ENCODE results near the gene RNF8. TPM values are rescaled to one million over a fixed set of nuclear protein-coding genes. Genes with fewer than 3 reads are reported as not detected.
"Not testable (repeated sequence)": the region's sequence is repeated elsewhere in the genome, so short reads cannot be mapped to it uniquely, and the experiment has no call there.

The RNF8 gene
- total RNA-seq, 1 donor from 2014 or later, result 18.7 TPM

DNA sequence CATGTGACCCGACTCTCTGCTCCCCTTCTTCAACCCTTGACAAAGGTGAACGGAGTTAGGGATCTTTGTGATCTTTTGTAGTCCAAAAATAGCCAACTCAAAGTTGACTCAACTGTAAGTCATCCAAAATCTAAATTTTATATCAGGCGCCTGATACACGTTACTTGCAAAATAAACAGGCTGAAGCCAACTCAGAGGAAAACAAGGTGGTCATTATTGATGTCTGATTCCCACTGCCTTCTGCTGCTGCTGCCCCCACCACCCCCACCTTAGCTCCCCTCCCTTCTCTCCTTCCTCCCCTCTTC is 13.2 kb upstream of the RNF8 start:
- DNase-seq, result no peak

GRCh38 chr6:37343248-37343647 is 10.5 kb upstream of the RNF8 start:
- TF ChIP-seq CTCF (IDR thresholded peaks at IDR 0.05), result no peak
- Mint-ChIP-seq H3K27me3 (peaks cover 4% of the 10 kb centered on the region), H3K4me3 (no peak overlapping the region), H3K4me1 (no peaks in the 10 kb centered on the region), H3K9me3 (peaks cover 3% of the 10 kb centered on the region), H3K27ac (no peak overlapping the region), H3K36me3 (ENCODE audit: low read depth) (no peaks in the 10 kb centered on the region)
- intact Hi-C loops (cut with micrococcal nuclease), result no loop called here
- CTCF ChIA-PET, result no interaction called here
- POLR2A ChIA-PET, result no interaction called here
- DNase-seq, result no peak
- ATAC-seq (ENCODE audit: low read depth), result no peak

More for the DNA sequence above, 13.2 kb upstream of the RNF8 start:
- H3K4me3 Mint-ChIP-seq, result no peak overlapping the region
- no peaks in the 10 kb centered on the region for H3K36me3 Mint-ChIP-seq (ENCODE audit: low read depth)
- ATAC-seq (ENCODE audit: low read depth), result no peak
- no peak overlapping the region for H3K27ac Mint-ChIP-seq
- H3K27me3 Mint-ChIP-seq, result no peaks in the 10 kb centered on the region
- intact Hi-C loops (cut with micrococcal nuclease), result no loop called here
- CTCF ChIA-PET, result no interaction called here
- no peaks in the 10 kb centered on the region for H3K4me1 Mint-ChIP-seq
- POLR2A ChIA-PET, result interaction anchor here (0.7 kb wide), 1 partner anchor 32 kb away, joined by 4 read pairs; no protein-coding TSS in a partner anchor
- H3K9me3 Mint-ChIP-seq, result no peaks in the 10 kb centered on the region
- TF ChIP-seq CTCF (IDR thresholded peaks at IDR 0.05), result no peak

GRCh38 chr6:37344308-37344707 is 9.5 kb upstream of the RNF8 start:
- no peak for DNase-seq
- Mint-ChIP-seq H3K27ac (no peak overlapping the region), H3K9me3 (peaks cover 3% of the 10 kb centered on the region), H3K36me3 (ENCODE audit: low read depth) (no peaks in the 10 kb centered on the region), H3K27me3 (peaks cover 4% of the 10 kb centered on the region), H3K4me1 (no peaks in the 10 kb centered on the region), H3K4me3 (no peak overlapping the region)
- ChIA-PET POLR2A (no interaction called here), CTCF (no interaction called here)
- TF ChIP-seq CTCF (IDR thresholded peaks at IDR 0.05), result no peak
- ATAC-seq (ENCODE audit: low read depth), result no peak
- intact Hi-C loops (cut with micrococcal nuclease), result no loop called here

- H3K4me3 Mint-ChIP-seq; POLR2A ChIA-PET; H3K27me3 Mint-ChIP-seq; intact Hi-C loops (cut with micrococcal nuclease); DNase-seq; H3K9me3 Mint-ChIP-seq; H3K36me3 Mint-ChIP-seq (ENCODE audit: low read depth); H3K4me1 Mint-ChIP-seq; H3K27ac Mint-ChIP-seq; ATAC-seq (ENCODE audit: low read depth); CTCF ChIA-PET: not testable (repeated sequence)
Observed at GRCh38 chr6:37345804-37346203, 8.0 kb upstream of the RNF8 start.

- Mint-ChIP-seq H3K4me3 (no peak overlapping the region), H3K4me1 (no peaks in the 10 kb centered on the region), H3K27ac (no peak overlapping the region), H3K27me3 (peaks cover 4% of the 10 kb centered on the region), H3K9me3 (peaks cover 3% of the 10 kb centered on the region), H3K36me3 (ENCODE audit: low read depth) (no peaks in the 10 kb centered on the region)
- ATAC-seq (ENCODE audit: low read depth) (no peak), DNase-seq (no peak)
- intact Hi-C loops (cut with micrococcal nuclease), result no loop called here
- CTCF ChIA-PET, result no interaction called here
- POLR2A ChIA-PET, result interaction anchor here (0.7 kb wide), 1 partner anchor 13 kb away, joined by 3 read pairs; no protein-coding TSS in a partner anchor
- no peak for TF ChIP-seq CTCF (IDR thresholded peaks at IDR 0.05)
Observed at GRCh38 chr6:37347177-37347576, 6.6 kb upstream of the RNF8 start.

- DNase-seq, result no peak
- POLR2A ChIA-PET, result no interaction called here
- ATAC-seq (ENCODE audit: low read depth), result no peak
- peaks cover 4% of the 10 kb centered on the region for H3K27me3 Mint-ChIP-seq
- no peak for TF ChIP-seq CTCF (IDR thresholded peaks at IDR 0.05)
- H3K4me1 Mint-ChIP-seq, result no peaks in the 10 kb centered on the region
- H3K27ac Mint-ChIP-seq, result no peak overlapping the region
- H3K4me3 Mint-ChIP-seq, result no peak overlapping the region
- peaks cover 3% of the 10 kb centered on the region for H3K9me3 Mint-ChIP-seq
- CTCF ChIA-PET, result no interaction called here
- intact Hi-C loops (cut with micrococcal nuclease), result no loop called here
- no peaks in the 10 kb centered on the region for H3K36me3 Mint-ChIP-seq (ENCODE audit: low read depth)
Observed at GRCh38 chr6:37347670-37348111, 6.1 kb upstream of the RNF8 start.

Measured in activated B cell treated with CpG ODN at 0.5 μM for 24 hours (primary cell).